ENCODE data around the gene FGD6.

DNA sequence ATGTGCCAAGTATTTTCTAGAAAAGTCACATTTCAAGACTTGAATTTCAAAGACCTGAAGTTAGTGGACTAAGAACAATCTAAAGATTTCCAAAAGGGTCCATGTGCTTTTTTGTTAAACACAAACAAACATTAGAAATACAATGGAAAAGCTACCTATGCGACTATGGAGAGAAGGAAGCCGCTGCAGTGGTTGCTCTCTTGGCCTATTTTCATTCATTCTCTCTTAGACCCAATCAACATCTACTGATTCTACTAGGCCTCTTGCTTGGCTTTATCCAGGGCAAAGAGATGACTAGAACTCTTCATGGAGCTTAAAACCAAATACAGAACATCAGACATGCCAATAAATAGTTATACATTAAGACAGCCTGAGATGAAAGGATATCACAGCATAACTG is 9.9 kb downstream of the FGD6 start:
- TF ChIP-seq TAF1 (IDR thresholded peaks at IDR 0.05; ENCODE audit: borderline replicate concordance, low read depth, low read length) = no peak
- no peak for TF ChIP-seq POLR2A (IDR thresholded peaks at IDR 0.05; ENCODE audit: low read depth, low read length)
